GM19452 (cell line): ENCODE results near the gene ABAT.

Source experiments
- ATAC-seq: cut with Tn5 transposase; IDR thresholded peaks from one replicate; pipeline ENCODE4 v1.9.1; 2021; ENCODE audit not compliant: unreplicated experiment

The ABAT gene

GRCh38 chr16:8714807-8715206, 40.4 kb downstream of the ABAT start:
- no peak for ATAC-seq

- ATAC-seq: no peak
Observed at GRCh38 chr16:8716052-8716451, 41.6 kb downstream of the ABAT start.

GRCh38 chr16:8716592-8716991, 42.2 kb downstream of the ABAT start:
- ATAC-seq: no peak

GRCh38 chr16:8717469-8717868, 43.1 kb downstream of the ABAT start:
- ATAC-seq: no peak

DNA sequence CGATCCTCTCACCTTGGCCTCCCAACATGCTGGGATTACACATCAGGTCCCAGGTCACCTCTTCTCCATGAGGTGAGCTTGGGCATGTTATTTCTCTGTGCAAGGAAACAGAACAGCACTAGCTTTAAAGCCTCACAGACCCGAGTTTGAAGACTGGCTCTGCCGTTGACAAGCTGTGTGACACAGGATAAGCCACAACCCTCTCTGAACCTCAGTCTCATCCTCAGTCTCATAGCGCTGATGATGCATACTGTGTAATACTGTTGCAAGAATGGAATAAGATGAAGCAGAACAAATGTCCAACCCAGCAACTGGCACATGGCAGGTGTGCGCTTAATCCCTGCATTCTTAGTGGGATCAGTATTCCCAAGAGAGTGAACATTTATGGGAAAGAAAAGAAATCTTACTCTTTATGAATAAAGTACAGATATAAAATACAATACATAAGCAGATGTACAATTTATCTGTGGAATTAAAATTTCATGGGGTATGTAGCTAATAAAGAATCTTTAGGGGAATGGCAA, 43.5 kb downstream of the ABAT start:
- ATAC-seq: no peak

DNA sequence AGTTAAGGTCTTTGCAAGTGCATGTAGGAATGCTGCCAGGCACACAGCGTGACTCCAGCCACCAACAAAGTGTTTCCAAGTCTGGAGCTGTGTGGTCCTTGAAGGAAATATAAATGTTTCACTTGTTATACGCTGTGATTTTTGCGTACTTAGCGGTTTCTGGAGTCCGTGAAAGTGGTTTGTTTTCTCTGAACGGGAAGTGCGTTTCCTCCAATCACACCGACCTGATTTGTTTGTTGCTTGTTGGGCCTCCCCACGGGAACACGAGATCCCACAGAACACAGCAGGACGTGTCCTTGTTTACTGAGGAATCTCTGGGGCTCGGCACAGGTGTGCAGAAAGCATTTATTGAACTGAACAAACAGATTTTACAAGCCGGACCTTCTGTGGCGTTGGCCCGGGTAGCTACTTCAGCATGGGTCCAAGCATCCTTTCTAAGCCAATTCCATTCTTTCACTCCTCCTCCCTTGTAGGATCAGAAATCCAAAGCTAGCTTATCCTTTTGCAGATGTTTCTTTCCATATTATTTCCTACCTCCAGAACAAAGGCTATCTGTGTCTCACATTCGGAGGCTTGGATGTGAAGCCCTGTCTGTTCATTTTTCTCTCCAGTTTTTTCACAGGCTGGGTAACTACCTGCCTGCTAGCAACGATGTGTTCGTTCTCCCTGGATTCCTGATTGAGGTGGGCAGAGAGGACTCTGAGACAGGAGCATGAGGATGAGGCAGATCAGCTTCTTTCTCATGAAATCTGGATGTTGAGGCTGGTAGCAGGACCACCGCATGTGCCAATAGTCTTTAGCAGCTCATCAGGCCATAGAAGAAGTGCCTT, 44.6 kb downstream of the ABAT start:
- ATAC-seq: no peak

- no peak for ATAC-seq
Observed at GRCh38 chr16:8720080-8720966, 45.9 kb downstream of the ABAT start.

- no peak for ATAC-seq
Observed at GRCh38 chr16:8720967-8721308, 46.5 kb downstream of the ABAT start.

DNA sequence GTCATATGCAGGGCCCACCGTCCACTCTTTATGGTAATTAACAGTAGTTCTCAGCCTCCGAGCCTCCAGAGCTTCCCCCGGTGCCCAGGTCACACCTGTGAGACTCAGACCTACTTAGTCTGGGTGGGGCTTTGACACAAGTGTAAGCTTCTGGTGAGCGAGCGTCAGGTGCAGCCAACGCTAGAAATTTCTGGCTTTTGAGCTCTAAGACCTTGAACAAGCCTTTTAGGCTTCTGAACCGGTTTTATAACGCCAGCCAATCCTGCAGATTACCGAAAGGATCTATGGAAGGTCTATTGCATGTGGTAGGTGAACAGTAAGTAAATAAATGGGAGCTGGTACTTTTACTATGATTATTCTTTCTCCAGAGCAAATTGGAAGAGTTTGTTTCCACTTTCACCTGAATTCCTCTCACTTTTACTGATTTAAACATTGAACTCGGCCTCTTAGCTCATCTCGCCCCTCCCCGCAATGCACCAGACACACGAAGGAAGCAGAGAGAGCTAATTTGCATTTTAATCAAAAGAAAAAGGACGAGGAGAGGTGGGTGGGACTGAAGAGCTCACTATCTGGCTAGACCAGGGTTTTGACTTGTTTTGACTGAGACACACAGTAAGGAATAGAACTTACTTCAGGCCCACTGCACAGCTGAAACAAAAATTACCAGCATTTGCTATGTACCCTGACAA, 47.1 kb downstream of the ABAT start:
- no peak for ATAC-seq

GRCh38 chr16:8722025-8722348, 47.6 kb downstream of the ABAT start:
- no peak for ATAC-seq

GRCh38 chr16:8725513-8726178, 51.2 kb downstream of the ABAT start:
- ATAC-seq: no peak

GRCh38 chr16:8727131-8727806, 52.9 kb downstream of the ABAT start:
- ATAC-seq: no peak

GRCh38 chr16:8727857-8728618, 53.6 kb downstream of the ABAT start:
- ATAC-seq: no peak

DNA sequence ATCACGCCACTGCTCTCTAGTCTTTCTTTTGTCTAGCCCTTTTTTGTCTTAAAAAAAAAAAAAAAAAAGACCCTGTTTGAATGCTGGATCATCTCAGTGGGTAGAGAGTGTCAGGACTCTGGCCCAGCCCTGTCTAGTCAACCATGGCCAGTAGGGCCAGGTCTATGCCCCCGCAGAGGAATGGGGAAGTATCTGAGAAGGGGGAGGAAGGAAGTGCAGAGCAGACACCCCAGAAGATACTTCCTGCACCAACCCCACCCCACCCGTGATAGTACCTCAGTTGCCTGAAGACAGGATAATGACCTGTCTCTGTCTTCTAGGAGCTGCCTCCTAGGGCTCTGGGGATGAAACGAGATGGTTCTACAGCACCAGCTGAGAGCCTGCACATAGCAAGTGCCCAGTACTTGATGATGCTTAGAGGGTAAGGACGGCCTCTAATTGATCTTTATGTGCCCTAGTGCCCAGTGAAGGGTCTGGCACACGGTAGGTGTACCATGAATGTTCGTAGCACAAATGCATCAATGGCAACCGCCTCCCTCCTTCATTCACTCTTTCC, 55.4 kb downstream of the ABAT start:
- no peak for ATAC-seq

- ATAC-seq: no peak
Observed at GRCh38 chr16:8730335-8730915, 56.0 kb downstream of the ABAT start.

DNA sequence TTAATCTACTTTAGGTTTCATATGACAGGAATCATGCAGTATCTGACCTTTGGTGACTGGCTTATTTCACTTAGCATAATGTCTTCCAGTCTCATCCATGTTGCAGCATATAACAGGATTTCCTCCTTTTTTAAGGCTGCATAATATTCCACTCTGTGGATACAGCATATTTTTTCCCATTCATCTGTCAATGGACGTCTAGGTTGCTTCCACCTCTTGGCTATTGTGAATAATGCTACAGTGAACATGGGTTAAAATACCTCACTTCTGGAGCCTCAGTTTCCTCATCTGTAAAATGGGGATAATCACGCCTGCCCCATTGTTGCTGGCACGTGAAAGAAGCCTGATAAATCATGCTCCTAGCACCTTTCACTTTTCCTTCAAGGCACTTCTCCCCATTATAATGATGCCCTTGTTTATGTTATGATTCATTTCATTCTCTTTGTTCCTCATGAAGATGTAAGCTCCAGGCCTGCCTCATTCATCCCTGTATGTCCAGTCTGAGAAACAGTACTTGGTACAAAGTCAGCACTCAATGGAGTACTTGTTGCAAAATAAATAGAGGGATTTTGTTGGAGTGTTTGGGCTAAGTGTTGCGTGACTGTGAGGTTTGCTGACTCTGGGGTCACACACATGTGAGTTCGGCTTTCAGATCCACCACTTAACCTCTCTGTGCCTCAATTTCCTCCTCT, 59.6 kb downstream of the ABAT start:
- no peak for ATAC-seq

DNA sequence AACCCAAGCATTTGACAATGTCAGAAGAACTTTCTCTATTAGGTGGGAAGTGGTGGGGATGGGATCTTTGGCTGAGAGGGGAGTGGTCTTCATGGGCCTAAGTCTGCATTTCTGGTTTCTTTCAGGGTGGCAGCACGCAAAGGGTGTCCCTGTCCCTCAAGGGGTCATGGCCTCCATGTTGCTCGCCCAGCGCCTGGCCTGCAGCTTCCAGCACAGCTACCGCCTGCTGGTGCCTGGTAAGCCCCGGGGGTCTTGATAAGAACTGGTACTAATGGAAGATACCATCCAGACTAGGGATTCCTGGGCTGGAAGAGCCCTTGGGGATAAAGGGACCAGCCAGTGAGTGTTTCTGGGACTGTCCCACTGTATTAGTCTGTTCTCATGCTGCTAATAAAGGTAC, 61.2 kb downstream of the ABAT start:
- ATAC-seq: no peak

DNA sequence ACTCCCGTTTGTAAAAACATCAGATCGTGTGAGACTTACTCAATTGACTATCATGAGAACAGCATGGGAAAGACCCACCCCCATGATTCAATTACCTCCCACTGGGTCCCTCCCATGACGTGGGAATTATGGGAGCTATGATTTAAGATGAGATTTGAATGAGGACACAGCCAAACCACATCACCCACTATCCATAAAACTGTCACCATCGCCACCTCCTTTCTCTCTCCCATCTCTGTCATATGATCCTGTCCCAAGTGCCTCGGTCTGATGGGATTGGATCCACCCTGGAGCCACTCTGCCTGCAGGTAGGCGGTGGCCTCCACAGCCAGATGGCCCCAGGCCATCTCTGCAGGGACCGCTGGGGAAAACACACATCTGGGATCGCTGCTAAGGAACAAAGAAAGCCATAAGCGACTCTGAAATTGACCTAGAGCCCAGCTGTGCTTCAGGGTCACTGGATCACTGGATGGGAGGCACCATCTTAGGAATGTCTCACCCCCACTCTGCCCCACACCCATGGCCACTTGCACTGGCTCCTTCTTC, 61.8 kb downstream of the ABAT start:
- ATAC-seq: no peak
